ENCODE results near the gene SERPINB1.

SERPINB1 gene

DNA sequence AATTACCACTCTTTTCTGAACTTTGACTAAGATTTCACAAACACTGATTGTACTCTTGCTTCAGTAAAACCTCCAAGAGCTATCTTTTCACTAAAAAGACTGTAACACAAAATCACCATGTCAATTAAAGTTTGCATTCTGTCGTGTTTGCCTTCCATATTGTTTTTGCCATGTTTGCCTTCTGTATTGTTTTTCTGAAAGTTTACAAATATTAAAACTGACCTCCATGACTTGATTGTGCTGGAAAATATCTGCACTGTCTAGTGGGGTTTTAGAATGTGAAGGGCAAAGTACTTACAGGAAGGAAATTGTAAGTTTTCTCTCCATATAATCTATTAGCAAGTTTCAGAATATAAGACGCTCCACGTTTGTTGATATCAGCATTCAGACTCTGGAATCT lies 3.4 kb downstream of the SERPINB1 start (continued):
- TF ChIP-seq, protein P1, sequence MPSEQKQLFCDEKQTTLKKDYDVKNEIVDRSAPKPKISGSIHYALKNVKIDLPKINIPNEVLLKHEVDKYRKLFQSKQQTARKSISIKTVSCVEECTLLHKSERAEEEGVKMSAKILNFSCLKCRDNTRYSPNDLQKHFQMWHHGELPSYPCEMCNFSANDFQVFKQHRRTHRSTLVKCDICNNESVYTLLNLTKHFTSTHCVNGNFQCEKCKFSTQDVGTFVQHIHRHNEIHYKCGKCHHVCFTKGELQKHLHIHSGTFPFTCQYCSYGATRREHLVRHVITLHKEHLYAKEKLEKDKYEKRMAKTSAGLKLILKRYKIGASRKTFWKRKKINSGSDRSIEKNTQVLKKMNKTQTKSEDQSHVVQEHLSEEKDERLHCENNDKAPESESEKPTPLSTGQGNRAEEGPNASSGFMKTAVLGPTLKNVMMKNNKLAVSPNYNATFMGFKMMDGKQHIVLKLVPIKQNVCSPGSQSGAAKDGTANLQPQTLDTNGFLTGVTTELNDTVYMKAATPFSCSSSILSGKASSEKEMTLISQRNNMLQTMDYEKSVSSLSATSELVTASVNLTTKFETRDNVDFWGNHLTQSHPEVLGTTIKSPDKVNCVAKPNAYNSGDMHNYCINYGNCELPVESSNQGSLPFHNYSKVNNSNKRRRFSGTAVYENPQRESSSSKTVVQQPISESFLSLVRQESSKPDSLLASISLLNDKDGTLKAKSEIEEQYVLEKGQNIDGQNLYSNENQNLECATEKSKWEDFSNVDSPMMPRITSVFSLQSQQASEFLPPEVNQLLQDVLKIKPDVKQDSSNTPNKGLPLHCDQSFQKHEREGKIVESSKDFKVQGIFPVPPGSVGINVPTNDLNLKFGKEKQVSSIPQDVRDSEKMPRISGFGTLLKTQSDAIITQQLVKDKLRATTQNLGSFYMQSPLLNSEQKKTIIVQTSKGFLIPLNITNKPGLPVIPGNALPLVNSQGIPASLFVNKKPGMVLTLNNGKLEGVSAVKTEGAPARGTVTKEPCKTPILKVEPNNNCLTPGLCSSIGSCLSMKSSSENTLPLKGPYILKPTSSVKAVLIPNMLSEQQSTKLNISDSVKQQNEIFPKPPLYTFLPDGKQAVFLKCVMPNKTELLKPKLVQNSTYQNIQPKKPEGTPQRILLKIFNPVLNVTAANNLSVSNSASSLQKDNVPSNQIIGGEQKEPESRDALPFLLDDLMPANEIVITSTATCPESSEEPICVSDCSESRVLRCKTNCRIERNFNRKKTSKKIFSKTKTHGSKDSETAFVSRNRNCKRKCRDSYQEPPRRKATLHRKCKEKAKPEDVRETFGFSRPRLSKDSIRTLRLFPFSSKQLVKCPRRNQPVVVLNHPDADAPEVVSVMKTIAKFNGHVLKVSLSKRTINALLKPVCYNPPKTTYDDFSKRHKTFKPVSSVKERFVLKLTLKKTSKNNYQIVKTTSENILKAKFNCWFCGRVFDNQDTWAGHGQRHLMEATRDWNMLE (tag by site-specific recombination; conservative IDR thresholded peaks at IDR 0.05; ENCODE audit: low read depth): no peak
- TF ChIP-seq, protein P2, sequence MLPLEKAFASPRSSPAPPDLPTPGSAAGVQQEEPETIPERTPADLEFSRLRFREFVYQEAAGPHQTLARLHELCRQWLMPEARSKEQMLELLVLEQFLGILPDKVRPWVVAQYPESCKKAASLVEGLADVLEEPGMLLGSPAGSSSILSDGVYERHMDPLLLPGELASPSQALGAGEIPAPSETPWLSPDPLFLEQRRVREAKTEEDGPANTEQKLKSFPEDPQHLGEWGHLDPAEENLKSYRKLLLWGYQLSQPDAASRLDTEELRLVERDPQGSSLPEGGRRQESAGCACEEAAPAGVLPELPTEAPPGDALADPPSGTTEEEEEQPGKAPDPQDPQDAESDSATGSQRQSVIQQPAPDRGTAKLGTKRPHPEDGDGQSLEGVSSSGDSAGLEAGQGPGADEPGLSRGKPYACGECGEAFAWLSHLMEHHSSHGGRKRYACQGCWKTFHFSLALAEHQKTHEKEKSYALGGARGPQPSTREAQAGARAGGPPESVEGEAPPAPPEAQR (tag by site-specific recombination; IDR thresholded peaks at IDR 0.05): no peak
- TF ChIP-seq ZNF670 (tag by site-specific recombination; IDR thresholded peaks at IDR 0.05; ENCODE audit: low read depth) (no peak), ZEB2 (tag by site-specific recombination; IDR thresholded peaks at IDR 0.05) (no peak), ZNF585B (tag by site-specific recombination; IDR thresholded peaks at IDR 0.05) (no peak)
- TF ChIP-seq, protein P3, sequence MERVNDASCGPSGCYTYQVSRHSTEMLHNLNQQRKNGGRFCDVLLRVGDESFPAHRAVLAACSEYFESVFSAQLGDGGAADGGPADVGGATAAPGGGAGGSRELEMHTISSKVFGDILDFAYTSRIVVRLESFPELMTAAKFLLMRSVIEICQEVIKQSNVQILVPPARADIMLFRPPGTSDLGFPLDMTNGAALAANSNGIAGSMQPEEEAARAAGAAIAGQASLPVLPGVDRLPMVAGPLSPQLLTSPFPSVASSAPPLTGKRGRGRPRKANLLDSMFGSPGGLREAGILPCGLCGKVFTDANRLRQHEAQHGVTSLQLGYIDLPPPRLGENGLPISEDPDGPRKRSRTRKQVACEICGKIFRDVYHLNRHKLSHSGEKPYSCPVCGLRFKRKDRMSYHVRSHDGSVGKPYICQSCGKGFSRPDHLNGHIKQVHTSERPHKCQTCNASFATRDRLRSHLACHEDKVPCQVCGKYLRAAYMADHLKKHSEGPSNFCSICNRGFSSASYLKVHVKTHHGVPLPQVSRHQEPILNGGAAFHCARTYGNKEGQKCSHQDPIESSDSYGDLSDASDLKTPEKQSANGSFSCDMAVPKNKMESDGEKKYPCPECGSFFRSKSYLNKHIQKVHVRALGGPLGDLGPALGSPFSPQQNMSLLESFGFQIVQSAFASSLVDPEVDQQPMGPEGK (tag by site-specific recombination; IDR thresholded peaks at IDR 0.05): no peak

DNA sequence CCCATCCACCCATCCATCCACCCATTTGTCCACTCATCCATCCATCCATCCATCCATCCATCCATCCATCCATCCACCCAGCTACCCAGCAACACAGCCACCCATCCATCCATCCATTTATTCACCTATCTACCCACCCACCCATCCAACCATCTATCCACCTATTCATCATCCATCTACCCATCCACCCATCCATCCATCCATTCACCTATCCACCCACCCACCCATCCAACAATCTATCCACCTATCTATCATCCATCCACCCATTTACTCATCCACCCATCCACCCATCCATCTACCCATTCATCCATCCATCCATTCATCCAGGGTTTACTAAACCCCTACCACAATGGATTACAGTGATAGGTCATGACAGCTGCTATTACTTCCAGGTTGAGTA lies 7.4 kb downstream of the SERPINB1 start:
- ChIA-PET CTCF (interaction anchor here (0.6 to 2.2 kb wide), 4 partner anchors 11 to 98 kb away, joined by 3 to 8 read pairs (median 4); no protein-coding TSS in a partner anchor), POLR2A (no interaction called here)
- TF ChIP-seq ZNF157 (tag by site-specific recombination; IDR thresholded peaks at IDR 0.05) (no peak), ZNF366 (tag by site-specific recombination; conservative IDR thresholded peaks at IDR 0.05) (peak; percentile 91)
- Histone ChIP-seq H3K4me1 (ENCODE audit: control insufficient read depth, insufficient read depth, low read length) (peaks cover 8% of the 10 kb centered on the region), H3K9me3 (ENCODE audit: control insufficient read depth, insufficient read depth, low read depth, low read length) (no peaks in the 10 kb centered on the region), H3K27ac (ENCODE audit: extremely low read depth, low read depth, low read length) (no peak overlapping the region), H3K4me3 (ENCODE audit: low read depth, low read length) (no peak overlapping the region), H3K36me3 (ENCODE audit: control insufficient read depth in 2 of 2, insufficient read depth in 1 of 2, low read length in 2 of 2) (peaks cover 4 to 43% of the 10 kb centered on the region in 2 experiments; a peak in 2 of 3 replicates)

DNA sequence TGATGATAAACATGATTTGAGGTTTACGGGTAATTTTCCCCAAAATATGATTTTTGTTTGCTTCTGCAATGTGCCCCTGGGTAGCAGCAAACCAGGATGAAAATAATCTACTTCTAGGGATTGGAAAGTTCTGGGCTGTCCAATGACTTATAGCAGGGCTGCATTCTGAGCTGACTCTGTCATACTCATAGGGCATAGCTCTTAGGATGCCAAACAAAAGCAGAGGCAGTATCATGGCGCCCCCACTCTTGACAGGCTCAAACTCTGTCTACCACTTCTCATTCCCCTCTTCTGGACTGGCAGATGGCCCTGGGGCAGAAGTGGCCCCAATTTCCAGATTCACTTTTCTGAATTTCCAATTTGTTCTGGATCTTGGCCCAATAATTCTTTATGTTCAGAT lies 10.3 kb downstream of the SERPINB1 start:
- ChIA-PET CTCF (interaction anchor here (0.6 to 1.0 kb wide), 2 partner anchors 37 to 171 kb away, joined by 3 to 4 read pairs; no protein-coding TSS in a partner anchor), POLR2A (interaction anchor here (1.8 kb wide), 1 partner anchor 10 kb away, joined by 5 read pairs; the partner anchor contains the start of gene SERPINB1)
- Histone ChIP-seq H3K4me3 (ENCODE audit: low read depth, low read length) (no peak overlapping the region), H3K9me3 (ENCODE audit: control insufficient read depth, insufficient read depth, low read depth, low read length) (no peaks in the 10 kb centered on the region), H3K4me1 (ENCODE audit: control insufficient read depth, insufficient read depth, low read length) (no peaks in the 10 kb centered on the region), H3K27ac (ENCODE audit: extremely low read depth, low read depth, low read length) (no peak overlapping the region), H3K36me3 (ENCODE audit: control insufficient read depth in 2 of 2, insufficient read depth in 1 of 2, low read length in 2 of 2) (peaks cover 4 to 28% of the 10 kb centered on the region in 2 experiments; a peak in 2 of 3 replicates)
- TF ChIP-seq, protein P4, sequence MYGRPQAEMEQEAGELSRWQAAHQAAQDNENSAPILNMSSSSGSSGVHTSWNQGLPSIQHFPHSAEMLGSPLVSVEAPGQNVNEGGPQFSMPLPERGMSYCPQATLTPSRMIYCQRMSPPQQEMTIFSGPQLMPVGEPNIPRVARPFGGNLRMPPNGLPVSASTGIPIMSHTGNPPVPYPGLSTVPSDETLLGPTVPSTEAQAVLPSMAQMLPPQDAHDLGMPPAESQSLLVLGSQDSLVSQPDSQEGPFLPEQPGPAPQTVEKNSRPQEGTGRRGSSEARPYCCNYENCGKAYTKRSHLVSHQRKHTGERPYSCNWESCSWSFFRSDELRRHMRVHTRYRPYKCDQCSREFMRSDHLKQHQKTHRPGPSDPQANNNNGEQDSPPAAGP (tag by site-specific recombination; IDR thresholded peaks at IDR 0.05): no peak
- TF ChIP-seq PRDM1 (tag by site-specific recombination; IDR thresholded peaks at IDR 0.05): no peak
